WERI-Rb-1 (cell line): Measurements from ENCODE around the gene TTC39B.

ENCODE experiments used
- DNase-seq: peaks from one replicate; pipeline ENCODE4 v3.0.0-alpha.2; 2020
- H3K27ac ChIP-seq: fragments of 250-450 bp; sonication (Bioruptor Pico); 2 replicates; pipeline ENCODE4 v1.5.1; 2020; ENCODE audit warnings: mild to moderate bottlenecking, moderate library complexity
- H3K27me3 ChIP-seq: fragments of 250-450 bp; sonication (Bioruptor Pico); 2 replicates; pipeline ENCODE4 v1.5.1; 2021; ENCODE audit warnings: mild to moderate bottlenecking, low read depth, moderate library complexity; ENCODE audit not compliant: insufficient read depth, severe bottlenecking
- H3K36me3 ChIP-seq: fragments of 250-450 bp; sonication (Bioruptor Pico); 2 replicates; pipeline ENCODE4 v1.5.1; 2020; ENCODE audit warnings: mild to moderate bottlenecking, moderate library complexity
- H3K4me3 ChIP-seq: 2 replicates; pipeline ENCODE4 v1.5.1; 2011; ENCODE audit warnings: low read depth, mild to moderate bottlenecking, control low read depth, low read length
- H3K9me3 ChIP-seq: fragments of 250-450 bp; sonication (Bioruptor Pico); 2 replicates; pipeline ENCODE4 v1.5.1; 2021; ENCODE audit warnings: mild to moderate bottlenecking, moderate library complexity; ENCODE audit not compliant: severe bottlenecking
- TF ChIP-seq, protein P1 (sequence below): IDR thresholded peaks from 2 replicates; pipeline ENCODE4 v1.5.1; 2011; ENCODE audit warnings: low read depth, mild to moderate bottlenecking, control low read depth, inconsistent platforms, low read length

Gene TTC39B

DNA sequence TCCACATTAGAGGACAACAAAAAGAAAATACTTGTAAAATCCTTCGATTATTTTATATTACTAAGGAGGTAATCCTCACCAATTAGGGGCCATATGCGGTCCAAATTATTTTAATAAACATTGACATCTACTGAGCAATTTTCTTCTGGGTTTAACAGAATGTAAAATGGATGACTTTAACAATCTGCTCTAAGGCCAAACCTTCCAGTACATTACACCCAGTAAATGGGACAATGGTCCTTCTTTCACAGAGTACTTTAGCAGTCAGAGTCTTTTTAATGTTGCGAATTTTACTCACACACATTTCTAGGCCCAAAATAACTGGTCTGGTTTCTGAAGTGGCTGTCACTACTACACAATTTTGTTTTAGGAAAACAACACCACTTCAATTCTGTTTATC is 106.9 kb downstream of the TTC39B start:
- H3K27ac ChIP-seq, result no peak overlapping the region
- TF ChIP-seq, protein P1, sequence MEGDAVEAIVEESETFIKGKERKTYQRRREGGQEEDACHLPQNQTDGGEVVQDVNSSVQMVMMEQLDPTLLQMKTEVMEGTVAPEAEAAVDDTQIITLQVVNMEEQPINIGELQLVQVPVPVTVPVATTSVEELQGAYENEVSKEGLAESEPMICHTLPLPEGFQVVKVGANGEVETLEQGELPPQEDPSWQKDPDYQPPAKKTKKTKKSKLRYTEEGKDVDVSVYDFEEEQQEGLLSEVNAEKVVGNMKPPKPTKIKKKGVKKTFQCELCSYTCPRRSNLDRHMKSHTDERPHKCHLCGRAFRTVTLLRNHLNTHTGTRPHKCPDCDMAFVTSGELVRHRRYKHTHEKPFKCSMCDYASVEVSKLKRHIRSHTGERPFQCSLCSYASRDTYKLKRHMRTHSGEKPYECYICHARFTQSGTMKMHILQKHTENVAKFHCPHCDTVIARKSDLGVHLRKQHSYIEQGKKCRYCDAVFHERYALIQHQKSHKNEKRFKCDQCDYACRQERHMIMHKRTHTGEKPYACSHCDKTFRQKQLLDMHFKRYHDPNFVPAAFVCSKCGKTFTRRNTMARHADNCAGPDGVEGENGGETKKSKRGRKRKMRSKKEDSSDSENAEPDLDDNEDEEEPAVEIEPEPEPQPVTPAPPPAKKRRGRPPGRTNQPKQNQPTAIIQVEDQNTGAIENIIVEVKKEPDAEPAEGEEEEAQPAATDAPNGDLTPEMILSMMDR, result no peak
- H3K4me3 ChIP-seq, result no peak overlapping the region
- H3K36me3 ChIP-seq, result no peaks in the 10 kb centered on the region
- no peaks in the 10 kb centered on the region for H3K9me3 ChIP-seq
- DNase-seq, result no peak
- H3K27me3 ChIP-seq, result no peaks in the 10 kb centered on the region

DNA sequence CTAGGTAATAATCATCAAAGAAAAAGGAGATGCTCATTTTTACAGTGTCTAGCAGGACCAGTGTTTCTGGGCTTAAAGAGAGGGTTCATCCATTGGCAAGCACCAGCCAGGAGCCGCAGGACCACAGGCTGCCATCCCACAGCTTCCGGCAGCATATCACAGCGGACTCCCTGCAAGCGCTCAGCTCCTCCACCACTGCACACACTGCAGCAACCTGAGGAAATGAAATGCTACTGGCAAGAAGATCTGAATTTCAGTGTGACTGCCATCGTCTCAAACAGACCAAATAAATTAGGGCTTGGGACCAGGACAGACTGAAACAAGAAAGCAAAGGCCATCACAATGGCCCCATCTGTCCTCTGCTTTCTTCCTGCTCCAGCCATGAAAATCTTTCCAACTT is 114.2 kb downstream of the TTC39B start:
- no peaks in the 10 kb centered on the region for H3K9me3 ChIP-seq
- no peaks in the 10 kb centered on the region for H3K36me3 ChIP-seq
- H3K27ac ChIP-seq, result no peak overlapping the region
- no peak overlapping the region for H3K4me3 ChIP-seq
- TF ChIP-seq, protein P1, result no peak
- no peaks in the 10 kb centered on the region for H3K27me3 ChIP-seq
- no peak for DNase-seq

DNA sequence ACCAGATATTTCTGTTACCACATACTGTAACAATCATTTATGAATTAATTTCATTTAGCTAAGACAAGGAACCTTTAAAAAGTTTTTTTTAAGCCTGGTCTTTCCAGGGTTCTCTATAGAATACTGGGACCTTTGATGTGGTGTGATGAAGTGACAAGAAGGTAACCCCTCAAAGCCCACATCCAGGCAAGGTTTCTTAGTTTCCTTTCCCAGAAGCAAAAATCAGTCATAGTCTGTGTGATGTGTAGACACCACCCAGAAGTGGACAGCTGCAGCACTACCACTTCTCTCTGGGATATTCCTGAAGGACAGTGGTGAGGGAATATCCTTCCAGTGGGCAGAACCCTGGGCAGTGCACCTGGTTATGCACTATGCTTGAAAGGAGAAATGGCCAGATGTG is 115.6 kb downstream of the TTC39B start:
- Histone ChIP-seq H3K27ac (no peak overlapping the region), H3K27me3 (no peaks in the 10 kb centered on the region), H3K9me3 (no peaks in the 10 kb centered on the region), H3K4me3 (no peak overlapping the region), H3K36me3 (no peaks in the 10 kb centered on the region)
- TF ChIP-seq, protein P1, result no peak
- no peak for DNase-seq

DNA sequence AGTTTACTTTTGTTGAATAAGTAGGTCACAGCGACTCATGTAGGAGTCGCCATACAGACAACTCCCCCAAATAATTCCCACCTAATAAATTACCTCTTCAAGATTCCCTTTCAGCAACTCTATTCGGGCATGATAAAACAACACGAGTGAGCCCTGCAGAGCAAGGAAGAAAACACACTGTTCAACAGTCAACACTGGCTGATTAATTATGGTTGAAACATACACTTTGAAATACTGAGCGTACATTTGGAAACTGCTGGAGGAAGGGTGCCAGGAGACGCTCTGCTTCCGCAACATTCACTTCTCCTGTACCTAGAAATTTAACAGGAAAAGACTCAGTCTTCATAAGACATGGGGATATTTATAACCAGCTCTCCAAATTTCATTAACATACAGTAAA is 117.5 kb downstream of the TTC39B start:
- DNase-seq, result no peak
- H3K27ac ChIP-seq, result no peak overlapping the region
- no peaks in the 10 kb centered on the region for H3K36me3 ChIP-seq
- no peak overlapping the region for H3K4me3 ChIP-seq
- H3K27me3 ChIP-seq, result no peaks in the 10 kb centered on the region
- TF ChIP-seq, protein P1, result no peak
- H3K9me3 ChIP-seq, result no peaks in the 10 kb centered on the region

DNA sequence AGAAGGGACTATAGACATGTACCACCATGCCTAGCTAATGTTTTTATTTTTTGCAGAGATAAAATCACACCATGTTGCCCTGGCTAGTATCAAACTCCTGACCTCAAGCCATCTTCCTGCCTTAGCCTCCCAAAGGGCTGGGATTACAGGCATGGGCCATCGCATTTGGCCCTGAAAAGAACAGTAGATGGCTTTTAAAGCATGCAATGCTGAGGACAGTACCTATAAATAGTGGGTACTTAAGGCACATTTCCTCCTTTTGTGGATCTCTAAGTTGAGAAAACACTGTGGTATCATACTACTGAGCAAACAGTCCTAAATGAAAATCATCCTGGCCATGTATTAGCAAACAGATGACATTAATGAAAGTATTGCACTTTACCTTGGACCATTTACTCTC is 119.4 kb downstream of the TTC39B start:
- H3K4me3 ChIP-seq, result no peak overlapping the region
- no peaks in the 10 kb centered on the region for H3K9me3 ChIP-seq
- TF ChIP-seq, protein P1, result no peak
- H3K27ac ChIP-seq, result no peak overlapping the region
- H3K27me3 ChIP-seq, result no peaks in the 10 kb centered on the region
- DNase-seq, result no peak
- no peaks in the 10 kb centered on the region for H3K36me3 ChIP-seq

DNA sequence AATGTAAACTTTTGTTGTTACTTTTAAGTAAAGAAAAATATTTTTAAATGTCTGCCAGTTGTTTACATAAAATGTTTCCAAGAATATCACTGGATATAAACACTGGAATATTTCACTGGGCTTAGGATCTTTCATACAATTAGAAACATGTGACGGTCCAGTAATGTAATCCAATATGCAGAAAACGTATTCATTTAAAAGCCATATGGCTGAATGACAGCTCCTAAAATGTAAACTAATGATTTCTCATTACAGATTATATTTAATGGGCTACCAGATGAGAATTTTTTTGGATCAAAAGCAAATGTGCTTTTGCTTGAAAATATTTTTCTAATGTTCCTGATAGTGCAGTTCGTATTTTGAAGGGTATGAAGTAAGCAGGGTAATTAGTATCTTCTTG is 124.3 kb downstream of the TTC39B start:
- Histone ChIP-seq H3K4me3 (no peak overlapping the region), H3K27ac (no peak overlapping the region), H3K27me3 (no peaks in the 10 kb centered on the region), H3K36me3 (no peaks in the 10 kb centered on the region), H3K9me3 (no peaks in the 10 kb centered on the region)
- TF ChIP-seq, protein P1, result no peak
- DNase-seq, result no peak
